Measurements from ENCODE around the gene YIPF3.

DNA sequence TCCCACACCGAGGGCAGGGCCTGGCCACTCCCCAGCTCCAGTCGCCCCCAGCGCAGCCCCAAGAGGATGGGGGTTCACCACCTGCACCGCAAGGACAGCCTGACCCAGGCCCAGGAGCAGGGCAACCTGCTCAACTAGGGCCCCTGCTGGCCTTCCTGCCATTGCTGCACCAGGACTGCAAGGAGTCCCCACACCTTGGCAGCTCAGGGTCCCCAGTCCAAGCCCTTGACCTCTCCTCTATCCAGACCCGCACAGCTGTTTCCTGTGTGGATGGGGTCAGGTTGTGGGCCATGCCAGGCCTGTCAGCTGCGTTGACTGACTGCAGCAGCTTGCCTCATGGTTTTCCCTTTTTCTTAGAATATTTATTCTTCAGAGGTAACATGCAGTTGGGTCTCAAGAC lies 11.0 kb downstream of the YIPF3 start:
- TF ChIP-seq CTCF (conservative IDR thresholded peaks at IDR 0.05; ENCODE audit: low read length) (no peak), EZH2phosphoT487 (IDR thresholded peaks at IDR 0.05; ENCODE audit: borderline replicate concordance) (no peak)

All from Loucy (cell line).